WTC11 (cell line): ENCODE data around the gene SUPT7L.

Experiments
- ATF3 ChIP-seq: sonication (generic); formaldehyde crosslinking; conservative IDR thresholded peaks from 2 replicates; pipeline ENCODE4 v1.8.1; 2022; ENCODE audit warnings: mild to moderate bottlenecking, missing genetic modification reagents
- CREB1 ChIP-seq: sonication (generic); formaldehyde crosslinking; IDR thresholded peaks from 2 replicates; pipeline ENCODE4 v1.8.0; 2023; ENCODE audit warnings: mild to moderate bottlenecking, missing genetic modification reagents
- CTCF ChIP-seq: fragments of 200-600 bp; IDR thresholded peaks from 2 replicates; pipeline ENCODE4 v1.8.0; 2022; ENCODE audit warnings: antibody characterized with exemption
- E2F1 ChIP-seq: sonication (generic); formaldehyde crosslinking; IDR thresholded peaks from 2 replicates; pipeline ENCODE4 v1.8.0; 2022; ENCODE audit warnings: mild to moderate bottlenecking, missing genetic modification reagents
- ESRRA ChIP-seq: sonication (generic); formaldehyde crosslinking; IDR thresholded peaks from 2 replicates; pipeline ENCODE4 v1.8.1; 2022; ENCODE audit warnings: mild to moderate bottlenecking, missing genetic modification reagents, borderline replicate concordance
- ETV6 ChIP-seq: sonication (generic); formaldehyde crosslinking; IDR thresholded peaks from 2 replicates; pipeline ENCODE4 v1.8.1; 2022; ENCODE audit warnings: mild to moderate bottlenecking, missing genetic modification reagents
- FOXJ3 ChIP-seq: sonication (generic); formaldehyde crosslinking; IDR thresholded peaks from 2 replicates; pipeline ENCODE4 v1.9.0; 2021; ENCODE audit warnings: missing genetic modification reagents, mild to moderate bottlenecking, borderline replicate concordance
- MAX ChIP-seq: sonication (generic); formaldehyde crosslinking; IDR thresholded peaks from 2 replicates; pipeline ENCODE4 v1.8.0; 2022; ENCODE audit warnings: mild to moderate bottlenecking, missing genetic modification reagents
- NFYB ChIP-seq: sonication (generic); formaldehyde crosslinking; conservative IDR thresholded peaks from 2 replicates; pipeline ENCODE4 v1.8.0; 2022; ENCODE audit warnings: low read depth, missing genetic modification reagents
- USF2 ChIP-seq: sonication (generic); formaldehyde crosslinking; IDR thresholded peaks from 2 replicates; pipeline ENCODE4 v1.8.1; 2023; ENCODE audit warnings: mild to moderate bottlenecking, missing genetic modification reagents, moderate library complexity
- ZNF396 ChIP-seq: fragments of 250-450 bp; sonication (Bioruptor Pico); IDR thresholded peaks from 2 replicates; pipeline ENCODE4 v1.8.0; 2021; ENCODE audit warnings: mild to moderate bottlenecking, moderate library complexity, borderline replicate concordance
- ZNF512 ChIP-seq: sonication (generic); formaldehyde crosslinking; IDR thresholded peaks from 2 replicates; pipeline ENCODE4 v1.8.1; 2022; ENCODE audit warnings: missing genetic modification reagents, borderline replicate concordance

GRCh38 chr2:27683390-27684071 is 20.1 kb upstream of the SUPT7L start:
- TF ChIP-seq ETV6 (CRISPR knock-in tag) (no peak), CTCF (peak; percentile 98), ZNF512 (CRISPR knock-in tag) (no peak), NFYB (CRISPR knock-in tag) (no peak), ESRRA (CRISPR knock-in tag) (no peak), CREB1 (no peak), ZNF396 (CRISPR knock-in tag) (no peak), E2F1 (CRISPR knock-in tag) (no peak), MAX (no peak), USF2 (CRISPR knock-in tag) (no peak), FOXJ3 (CRISPR knock-in tag) (no peak), ATF3 (CRISPR knock-in tag) (no peak)
